Cerebellar nuclear complex (tissue), 1 donor: Measurements from ENCODE around the gene CNR2.
"Not testable (repeated sequence)": the region's sequence is repeated elsewhere in the genome, so short reads cannot be mapped to it uniquely, and the experiment has no call there.

Experiments
- DNase-seq, 2 experiments: peaks; one replicate each; lab custom pipeline; 2025; lab: John Stamatoyannopoulos, UW

Gene CNR2

GRCh38 chr1:23885222-23885621, 27.9 kb downstream of the CNR2 start:
- no peak for DNase-seq

- no peak for DNase-seq
These were observed 30.4 kb downstream of the CNR2 start for GRCh38 chr1:23882746-23883145.

GRCh38 chr1:23879809-23880208, 33.4 kb downstream of the CNR2 start:
- no peak for DNase-seq

GRCh38 chr1:23878668-23879067, 34.5 kb downstream of the CNR2 start:
- DNase-seq = no peak

GRCh38 chr1:23875382-23875781, 37.8 kb downstream of the CNR2 start:
- no peak for DNase-seq

- no peak for DNase-seq
These were observed 40.7 kb downstream of the CNR2 start for GRCh38 chr1:23872421-23872820.

GRCh38 chr1:23869051-23869450, 44.1 kb downstream of the CNR2 start:
- no peak for DNase-seq

GRCh38 chr1:23868557-23869016, 44.6 kb downstream of the CNR2 start:
- DNase-seq = peak in 1 of 2 experiments; percentile 22

GRCh38 chr1:23867895-23868556, 45.1 kb downstream of the CNR2 start, which contains the start of gene FUCA1:
Gene FUCA1 (minus strand): TSS chr1:23868290. CDS start chr1:23868286, 4 bp downstream.
- peak; percentile 78 to 87 for DNase-seq

- DNase-seq = no peak
These were observed 45.6 kb downstream of the CNR2 start for GRCh38 chr1:23867542-23867894.

GRCh38 chr1:23865543-23865930, 47.6 kb downstream of the CNR2 start:
- DNase-seq = no peak

- no peak for DNase-seq
These were observed 48.2 kb downstream of the CNR2 start for GRCh38 chr1:23864801-23865542.

GRCh38 chr1:23862640-23863039, 50.5 kb downstream of the CNR2 start:
- no peak for DNase-seq

- no peak for DNase-seq
These were observed 58.6 kb downstream of the CNR2 start for GRCh38 chr1:23854568-23854967.

- not testable (repeated sequence) for DNase-seq
These were observed 60.0 kb downstream of the CNR2 start for GRCh38 chr1:23853124-23853523.

GRCh38 chr1:23851406-23851805, 61.8 kb downstream of the CNR2 start:
- DNase-seq = not testable (repeated sequence)

GRCh38 chr1:23848673-23849616, 64.2 kb downstream of the CNR2 start:
- no peak for DNase-seq

GRCh38 chr1:23847482-23848095, 65.6 kb downstream of the CNR2 start:
- DNase-seq = not testable (repeated sequence)

- no peak for DNase-seq
These were observed 68.0 kb downstream of the CNR2 start for GRCh38 chr1:23845163-23845562.

- no peak for DNase-seq
These were observed 69.5 kb downstream of the CNR2 start for GRCh38 chr1:23843644-23844043.

- no peak for DNase-seq
These were observed 74.7 kb downstream of the CNR2 start for GRCh38 chr1:23838401-23838866.

- DNase-seq = no peak
These were observed 75.3 kb downstream of the CNR2 start for GRCh38 chr1:23837908-23838307.
